Stimulated activated memory B cell treated with anti-CD40 and anti-IgM and Interleukin-4, amounts not matched to agents 10 μg/mL and 1 μg/mL and 100 μg/mL, for 72 hours (primary cell): ENCODE data around the gene GZMA.
"Not testable (repeated sequence)": the region's sequence is repeated elsewhere in the genome, so short reads cannot be mapped to it uniquely, and the experiment has no call there.

Experiments used
- ATAC-seq: fragments of 150-1000 bp; cut with Tn5 transposase; 2 replicates; pipeline ENCODE4 v1.10.0; 2021
- H3K27ac Mint-ChIP-seq: one replicate; pipeline ENCODE4 v1.8.0; 2022; ENCODE audit warnings: mild to moderate bottlenecking, mixed read lengths
- H3K27me3 Mint-ChIP-seq: one replicate; pipeline ENCODE4 v1.8.0; 2022; ENCODE audit warnings: mixed read lengths
- H3K36me3 Mint-ChIP-seq: one replicate; pipeline ENCODE4 v1.8.0; 2022; ENCODE audit warnings: mixed read lengths
- H3K4me1 Mint-ChIP-seq: one replicate; pipeline ENCODE4 v1.8.0; 2022; ENCODE audit warnings: mixed read lengths
- H3K4me3 Mint-ChIP-seq: one replicate; pipeline ENCODE4 v1.8.0; 2022; ENCODE audit warnings: mild to moderate bottlenecking, moderate library complexity, mixed read lengths
- H3K9me3 Mint-ChIP-seq: one replicate; pipeline ENCODE4 v1.8.0; 2022; ENCODE audit warnings: mixed read lengths

The GZMA gene

GRCh38 chr5:55101148-55101547 is 1.3 kb upstream of the GZMA start:
- not testable (repeated sequence) for H3K4me1 Mint-ChIP-seq, H3K36me3 Mint-ChIP-seq

GRCh38 chr5:55101556-55102276 is 730 bp upstream of the GZMA start:
- no peaks in the 10 kb centered on the region for H3K36me3 Mint-ChIP-seq
- no peak overlapping the region for H3K27ac Mint-ChIP-seq

More at GRCh38 chr5:55101148-55101547, 1.3 kb upstream of the GZMA start:
- not testable (repeated sequence) for ATAC-seq, H3K27me3 Mint-ChIP-seq, H3K4me3 Mint-ChIP-seq, H3K27ac Mint-ChIP-seq, H3K9me3 Mint-ChIP-seq

DNA sequence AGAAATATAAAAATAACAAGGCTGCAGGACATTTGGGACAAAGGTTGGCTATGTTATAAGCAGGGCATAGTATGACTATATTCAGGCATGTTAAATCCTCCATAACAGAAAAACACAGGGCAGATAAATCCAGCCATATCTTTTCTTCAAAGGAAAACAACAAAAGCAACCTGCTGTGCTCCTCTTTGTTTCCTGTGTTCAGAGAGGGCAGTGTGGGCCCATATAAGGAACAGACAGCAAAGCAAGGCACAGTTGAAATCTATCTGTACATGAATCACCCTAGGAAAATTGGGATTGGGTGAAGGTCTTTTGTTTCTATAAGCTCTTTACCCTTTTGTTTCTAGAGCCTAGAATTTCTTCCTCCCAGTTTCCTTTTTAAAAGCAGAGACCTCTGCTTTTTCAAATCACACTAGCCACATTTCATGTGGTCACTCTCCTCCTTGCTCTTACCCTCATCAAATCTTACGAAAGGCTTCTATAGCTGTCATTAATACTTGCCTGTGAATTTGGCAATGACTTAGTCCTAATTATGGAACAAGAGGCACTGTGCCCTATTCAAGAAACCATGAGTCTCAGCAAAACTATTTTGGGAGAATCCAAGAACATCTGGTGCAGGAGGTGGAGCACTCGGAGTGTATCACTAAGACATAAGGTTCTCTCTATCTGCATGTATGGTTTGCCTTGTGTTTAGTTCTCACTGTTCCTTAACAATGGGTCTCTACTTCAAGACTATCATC is 1.8 kb downstream of the GZMA start:
- no peaks in the 10 kb centered on the region for H3K36me3 Mint-ChIP-seq
- peaks cover 6% of the 10 kb centered on the region for H3K4me1 Mint-ChIP-seq

More at GRCh38 chr5:55101556-55102276, 730 bp upstream of the GZMA start:
- Mint-ChIP-seq H3K4me3 (no peak overlapping the region), H3K27me3 (peaks cover 9% of the 10 kb centered on the region), H3K9me3 (peaks cover 4% of the 10 kb centered on the region), H3K4me1 (peaks cover 6% of the 10 kb centered on the region)
- ATAC-seq: no peak

GRCh38 chr5:55104946-55105701 is 2.7 kb downstream of the GZMA start:
- H3K27me3 Mint-ChIP-seq: peaks cover 11% of the 10 kb centered on the region
- H3K9me3 Mint-ChIP-seq: no peaks in the 10 kb centered on the region
- H3K4me1 Mint-ChIP-seq: peaks cover 6% of the 10 kb centered on the region
- ATAC-seq: no peak
- no peak overlapping the region for H3K4me3 Mint-ChIP-seq
- H3K27ac Mint-ChIP-seq: no peak overlapping the region
- H3K36me3 Mint-ChIP-seq: no peaks in the 10 kb centered on the region

More for the DNA sequence above, 1.8 kb downstream of the GZMA start:
- no peak for ATAC-seq
- H3K27me3 Mint-ChIP-seq: peaks cover 17% of the 10 kb centered on the region
- no peak overlapping the region for H3K27ac Mint-ChIP-seq
- H3K9me3 Mint-ChIP-seq: peaks cover 4% of the 10 kb centered on the region
- no peak overlapping the region for H3K4me3 Mint-ChIP-seq

DNA sequence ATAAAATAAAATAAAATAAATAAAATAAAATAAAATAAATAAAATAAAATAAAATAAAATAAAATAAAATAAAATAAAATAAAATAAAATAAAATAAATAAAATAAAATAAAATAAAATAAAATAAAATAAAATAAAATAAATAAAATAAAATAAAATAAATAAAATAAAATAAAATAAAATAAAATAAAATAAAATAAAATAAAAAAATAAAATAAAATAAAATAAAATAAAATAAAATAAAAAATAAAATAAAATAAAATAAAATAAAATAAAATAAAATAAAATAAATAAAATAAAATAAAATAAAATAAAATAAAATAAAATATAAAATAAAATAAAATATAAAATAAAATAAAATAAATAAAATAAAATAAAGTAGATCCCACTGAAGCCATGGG is 3.5 kb downstream of the GZMA start:
- not testable (repeated sequence) for H3K9me3 Mint-ChIP-seq, H3K27ac Mint-ChIP-seq, H3K4me1 Mint-ChIP-seq, ATAC-seq, H3K4me3 Mint-ChIP-seq, H3K36me3 Mint-ChIP-seq
- peaks cover 11% of the 10 kb centered on the region for H3K27me3 Mint-ChIP-seq

DNA sequence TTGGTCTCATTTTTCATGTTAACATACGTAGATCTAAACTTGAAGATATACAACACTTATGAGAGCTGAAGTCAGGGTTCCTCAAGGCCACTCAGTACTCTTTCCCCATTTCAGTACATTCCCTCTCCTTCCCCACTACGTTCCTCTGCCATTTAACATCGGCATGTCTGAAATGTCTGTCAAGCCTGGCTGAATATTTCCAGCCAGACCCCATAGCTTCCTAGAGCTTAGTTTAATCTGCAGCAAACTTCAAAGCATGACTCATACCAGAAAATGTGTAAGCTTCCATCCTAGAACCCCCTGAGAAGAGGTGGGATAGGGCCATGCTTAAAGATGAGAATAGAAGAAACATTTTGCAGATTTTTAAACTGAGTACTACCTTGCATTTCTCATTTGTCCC is 6.2 kb downstream of the GZMA start:
- Mint-ChIP-seq H3K4me3 (no peak overlapping the region), H3K9me3 (no peaks in the 10 kb centered on the region)
- no peak for ATAC-seq

DNA sequence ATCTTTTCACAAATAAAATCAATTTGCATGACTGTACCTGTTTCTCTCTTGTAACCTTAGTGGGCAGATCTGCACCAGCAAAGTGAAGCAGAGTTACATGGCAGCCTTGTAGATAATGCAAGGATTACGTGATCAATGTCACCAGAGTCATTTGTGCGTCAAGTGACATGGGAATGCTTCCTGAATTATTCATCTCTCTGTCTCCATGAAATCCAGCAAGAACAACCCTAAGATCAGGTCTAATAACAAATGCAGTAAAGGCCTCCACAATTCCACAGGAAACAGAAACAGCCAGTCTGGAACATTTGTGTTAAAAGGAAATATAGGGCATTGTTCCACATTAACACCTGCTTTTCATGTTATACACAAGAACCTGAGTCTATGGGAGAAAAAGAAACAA is 7.8 kb downstream of the GZMA start:
- Mint-ChIP-seq H3K4me1 (no peaks in the 10 kb centered on the region), H3K9me3 (no peaks in the 10 kb centered on the region), H3K4me3 (no peak overlapping the region), H3K27me3 (peaks cover 22% of the 10 kb centered on the region), H3K27ac (no peak overlapping the region), H3K36me3 (no peaks in the 10 kb centered on the region)
- no peak for ATAC-seq

More for the DNA sequence above, 6.2 kb downstream of the GZMA start:
- Mint-ChIP-seq H3K27me3 (peaks cover 18% of the 10 kb centered on the region), H3K4me1 (no peaks in the 10 kb centered on the region), H3K27ac (no peak overlapping the region), H3K36me3 (no peaks in the 10 kb centered on the region)

- ATAC-seq: peak; percentile 39
- Mint-ChIP-seq H3K36me3 (no peaks in the 10 kb centered on the region), H3K9me3 (no peaks in the 10 kb centered on the region), H3K27ac (no peak overlapping the region), H3K4me3 (no peak overlapping the region), H3K4me1 (no peaks in the 10 kb centered on the region), H3K27me3 (peaks cover 19% of the 10 kb centered on the region)
These were observed 10.9 kb downstream of the GZMA start for GRCh38 chr5:55113327-55113726.

DNA sequence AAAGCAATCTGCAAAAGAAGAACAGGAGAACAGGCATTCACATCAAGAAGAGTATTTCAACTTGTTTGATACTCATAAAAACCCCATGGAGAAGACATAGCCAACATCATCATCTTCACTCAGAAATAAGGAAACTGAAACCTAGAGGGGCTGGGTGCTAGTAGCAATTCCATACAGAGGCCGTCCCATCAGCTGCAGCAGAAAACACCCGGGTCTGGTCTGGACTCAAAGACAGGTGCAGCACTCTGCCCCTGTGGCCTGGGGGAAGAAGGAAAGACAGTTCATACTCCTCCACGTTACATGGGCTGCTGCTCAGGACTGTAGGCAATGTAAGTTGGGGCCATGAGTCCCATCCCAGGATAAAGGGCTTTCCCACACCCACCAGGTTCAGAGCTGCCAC is 11.6 kb downstream of the GZMA start:
- ATAC-seq: no peak
- Mint-ChIP-seq H3K9me3 (no peaks in the 10 kb centered on the region), H3K27me3 (peaks cover 12% of the 10 kb centered on the region), H3K27ac (no peak overlapping the region), H3K36me3 (no peaks in the 10 kb centered on the region), H3K4me1 (no peaks in the 10 kb centered on the region), H3K4me3 (no peak overlapping the region)

DNA sequence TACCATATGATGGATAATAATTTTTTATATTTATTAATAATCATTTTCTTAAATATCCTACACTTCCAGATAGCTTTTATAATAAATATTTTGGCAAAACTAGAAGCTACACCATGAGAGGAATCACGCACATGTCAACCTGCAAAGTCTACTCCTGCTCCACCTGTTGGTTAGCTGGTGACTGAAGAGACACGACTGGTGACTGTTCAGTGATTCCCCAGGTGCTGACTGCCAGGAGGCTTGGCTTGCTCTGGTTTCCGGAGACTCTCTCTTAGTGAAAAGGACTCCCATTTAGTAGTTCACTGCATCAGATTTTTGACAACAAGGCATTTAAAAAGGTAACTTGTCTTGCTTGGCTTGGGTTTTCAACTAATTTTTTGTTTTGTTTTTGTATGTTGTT is 20.9 kb downstream of the GZMA start:
- H3K27me3 Mint-ChIP-seq: peaks cover 21% of the 10 kb centered on the region
- no peak overlapping the region for H3K4me3 Mint-ChIP-seq
- no peak overlapping the region for H3K27ac Mint-ChIP-seq
- H3K4me1 Mint-ChIP-seq: no peaks in the 10 kb centered on the region
- no peak for ATAC-seq
- no peaks in the 10 kb centered on the region for H3K36me3 Mint-ChIP-seq
- H3K9me3 Mint-ChIP-seq: no peaks in the 10 kb centered on the region

- Mint-ChIP-seq H3K4me3 (no peak overlapping the region), H3K27ac (no peak overlapping the region), H3K9me3 (peaks cover 9% of the 10 kb centered on the region), H3K4me1 (peaks cover 7% of the 10 kb centered on the region), H3K36me3 (no peaks in the 10 kb centered on the region), H3K27me3 (peaks cover 52% of the 10 kb centered on the region)
- ATAC-seq: no peak
These were observed 31.7 kb downstream of the GZMA start for GRCh38 chr5:55134053-55134722.

- H3K27ac Mint-ChIP-seq: no peak overlapping the region
- H3K36me3 Mint-ChIP-seq: no peaks in the 10 kb centered on the region
- peaks cover 7% of the 10 kb centered on the region for H3K4me1 Mint-ChIP-seq
- H3K9me3 Mint-ChIP-seq: peaks cover under 1% of the 10 kb centered on the region
- no peak for ATAC-seq
- peaks cover 45% of the 10 kb centered on the region for H3K27me3 Mint-ChIP-seq
- no peak overlapping the region for H3K4me3 Mint-ChIP-seq
These were observed 34.1 kb downstream of the GZMA start for GRCh38 chr5:55136521-55136920.

GRCh38 chr5:55140908-55141665 is 38.6 kb downstream of the GZMA start:
- no peak overlapping the region for H3K4me3 Mint-ChIP-seq
- no peak overlapping the region for H3K27ac Mint-ChIP-seq
- no peaks in the 10 kb centered on the region for H3K9me3 Mint-ChIP-seq
- ATAC-seq: peak; percentile 40
- H3K27me3 Mint-ChIP-seq: peaks cover 29% of the 10 kb centered on the region
- no peaks in the 10 kb centered on the region for H3K4me1 Mint-ChIP-seq
- no peaks in the 10 kb centered on the region for H3K36me3 Mint-ChIP-seq

DNA sequence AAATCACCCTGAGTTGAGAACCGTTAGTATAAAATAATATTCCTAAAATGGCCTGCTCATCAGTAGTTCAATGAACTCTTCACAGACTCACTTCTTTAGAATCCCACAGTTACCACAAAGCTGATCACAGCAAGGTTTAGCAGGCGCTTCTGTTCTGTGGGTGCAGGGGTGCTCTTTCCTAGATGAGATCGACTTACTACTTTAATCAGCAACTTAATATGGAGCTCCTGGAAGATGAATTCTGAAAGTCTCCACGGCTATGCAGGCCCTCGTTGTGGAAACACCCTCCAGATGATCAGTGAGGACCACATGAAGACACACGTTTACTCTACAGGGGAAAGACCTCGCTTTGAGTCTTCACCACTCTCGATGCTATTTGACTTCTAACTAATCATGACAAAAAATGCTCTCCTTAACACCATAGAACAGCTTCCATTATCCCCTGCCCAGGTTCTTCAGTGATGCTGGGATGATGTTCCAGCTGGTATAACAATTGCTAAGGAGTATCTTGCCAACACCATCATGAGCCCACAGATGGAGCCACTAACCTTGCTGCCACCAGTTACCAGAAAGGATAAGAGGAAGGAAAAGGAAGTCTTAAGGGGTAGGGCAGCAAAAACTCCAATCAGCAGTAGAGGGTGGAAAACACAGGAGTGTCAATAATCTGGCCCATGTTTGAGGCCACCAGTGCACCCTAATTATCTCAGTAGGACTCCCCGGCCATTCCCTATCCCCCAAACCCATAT is 39.7 kb downstream of the GZMA start:
- Mint-ChIP-seq H3K27me3 (peaks cover 34% of the 10 kb centered on the region), H3K4me3 (no peak overlapping the region), H3K9me3 (no peaks in the 10 kb centered on the region), H3K36me3 (no peaks in the 10 kb centered on the region), H3K27ac (no peak overlapping the region), H3K4me1 (no peaks in the 10 kb centered on the region)
- ATAC-seq: no peak
